T-cell (primary cell): ENCODE results near the gene KLHL42. TPM values are rescaled to one million over a fixed set of nuclear protein-coding genes. Genes with fewer than 3 reads are reported as not detected.

Experiments used
- ATAC-seq, 4 experiments: fragments of 200-7000 bp in 3 of 4; fragments of 150-1000 bp in 1 of 4; cut with Tn5 transposase; replicated peaks in 1 of 4; 1 replicate in 3 of 4; 2 replicates in 1 of 4; pipeline ENCODE4 v1.10.0; 2021; ENCODE audit warnings: moderate library complexity in 3 of 4, mild to moderate bottlenecking in 2 of 4, moderate number of reproducible peaks in 1 of 4
- CTCF ChIA-PET, 2 donors: fragments of 300-600 bp; sonication (Branson Sonifier 250); formaldehyde crosslinking; loops; one replicate each; lab custom pipeline; 2022; ENCODE audit warnings: antibody characterized with exemption in 2 of 2; lab: Charles Lee
- POLR2A ChIA-PET, 2 donors: fragments of 300-600 bp; sonication (Branson Sonifier 250); formaldehyde crosslinking; loops; one replicate each; lab custom pipeline; 2022; ENCODE audit warnings: antibody characterized with exemption in 2 of 2; lab: Charles Lee
- DNase-seq, 35 experiments: peaks; one replicate each; pipeline versions ENCODE4 v3.0.0 to v3.0.0-alpha.2; 2013 to 2023
- H3K27ac ChIP-seq: one replicate; pipeline ENCODE4 v1.5.1; 2013; ENCODE audit warnings: low read length
- H3K27me3 ChIP-seq, 2 experiments: replicated peaks in 1 of 2; 1 replicate in 1 of 2; 2 replicates in 1 of 2; pipeline versions ENCODE4 v1.6.1 to v1.7.0; 2013; ENCODE audit warnings: low read length in 1 of 2, mixed read lengths in 1 of 2; ENCODE audit not compliant: control insufficient read depth in 2 of 2, insufficient read depth in 2 of 2; ENCODE audit errors: extremely low read depth in 1 of 2
- H3K36me3 ChIP-seq, 2 donors: 1 replicate in 1 of 2; 2 replicates in 1 of 2; pipeline versions ENCODE4 v1.6.1 to v1.7.0; 2013; ENCODE audit warnings: low read length in 1 of 2; ENCODE audit not compliant: control insufficient read depth in 2 of 2, insufficient read depth in 1 of 2; ENCODE audit errors: extremely low read depth in 1 of 2
- H3K4me1 ChIP-seq, 2 experiments: 1 replicate in 1 of 2; 2 replicates in 1 of 2; pipeline versions ENCODE4 v1.6.1 to v1.7.0; 2013; ENCODE audit warnings: low read length in 2 of 2, mixed read lengths in 1 of 2; ENCODE audit not compliant: insufficient read depth in 2 of 2, control insufficient read depth in 1 of 2; ENCODE audit errors: extremely low read depth in 1 of 2
- H3K4me3 ChIP-seq, 2 donors: 1 replicate in 1 of 2; 2 replicates in 1 of 2; pipeline versions ENCODE4 v1.5.1 to v1.7.0; 2013; ENCODE audit warnings: mild to moderate bottlenecking in 2 of 2, low read length in 1 of 2, moderate library complexity in 1 of 2; ENCODE audit not compliant: control insufficient read depth in 1 of 2; ENCODE audit errors: extremely low read depth in 1 of 2
- H3K9me3 ChIP-seq: 2 replicates; pipeline ENCODE4 v1.7.0; 2013
- H3K27ac Mint-ChIP-seq, 2 donors: one replicate each; pipeline ENCODE4 v1.8.0; 2020 to 2021; ENCODE audit warnings: mild to moderate bottlenecking in 2 of 2, mixed read lengths in 2 of 2
- H3K27me3 Mint-ChIP-seq, 2 donors: one replicate each; pipeline ENCODE4 v1.8.0; 2021 to 2022; ENCODE audit warnings: mixed read lengths in 2 of 2
- H3K36me3 Mint-ChIP-seq: one replicate; pipeline ENCODE4 v1.8.0; 2021; ENCODE audit warnings: mixed read lengths
- H3K4me1 Mint-ChIP-seq, 3 donors: one replicate each; pipeline ENCODE4 v1.8.0; 2020 to 2022; ENCODE audit warnings: mixed read lengths in 3 of 3, mild to moderate bottlenecking in 1 of 3
- H3K4me3 Mint-ChIP-seq, 3 donors: one replicate each; pipeline ENCODE4 v1.8.0; 2020 to 2022; ENCODE audit warnings: mild to moderate bottlenecking in 3 of 3, mixed read lengths in 3 of 3, moderate library complexity in 3 of 3
- H3K9me3 Mint-ChIP-seq, 3 donors: one replicate each; pipeline ENCODE4 v1.8.0; 2020 to 2022; ENCODE audit warnings: mixed read lengths in 3 of 3
- WGBS: methylation state at CpG from one replicate; pipeline ENCODE4 v1.1.5; 2013; ENCODE audit warnings: missing lambda C conversion rate; ENCODE audit not compliant: insufficient coverage; 5-methylcytosine and 5-hydroxymethylcytosine counted together
- total RNA-seq, 35 experiments: library from RNA in 6 of 35; stranded (reverse) in 6 of 35; fragments of 120-200 nt in 1 of 35; gene quantifications; one replicate each; pipeline versions ENCODE4 v1.2.1 to v1.2.4 and lab custom pipeline; 2013 to 2026

Gene KLHL42
- total RNA-seq, 5 donors from 2014 or later (not counting 1 experiment from before 2014, with no cell fraction given), result 16.5 to 28.0 (median 21.0) TPM

DNA sequence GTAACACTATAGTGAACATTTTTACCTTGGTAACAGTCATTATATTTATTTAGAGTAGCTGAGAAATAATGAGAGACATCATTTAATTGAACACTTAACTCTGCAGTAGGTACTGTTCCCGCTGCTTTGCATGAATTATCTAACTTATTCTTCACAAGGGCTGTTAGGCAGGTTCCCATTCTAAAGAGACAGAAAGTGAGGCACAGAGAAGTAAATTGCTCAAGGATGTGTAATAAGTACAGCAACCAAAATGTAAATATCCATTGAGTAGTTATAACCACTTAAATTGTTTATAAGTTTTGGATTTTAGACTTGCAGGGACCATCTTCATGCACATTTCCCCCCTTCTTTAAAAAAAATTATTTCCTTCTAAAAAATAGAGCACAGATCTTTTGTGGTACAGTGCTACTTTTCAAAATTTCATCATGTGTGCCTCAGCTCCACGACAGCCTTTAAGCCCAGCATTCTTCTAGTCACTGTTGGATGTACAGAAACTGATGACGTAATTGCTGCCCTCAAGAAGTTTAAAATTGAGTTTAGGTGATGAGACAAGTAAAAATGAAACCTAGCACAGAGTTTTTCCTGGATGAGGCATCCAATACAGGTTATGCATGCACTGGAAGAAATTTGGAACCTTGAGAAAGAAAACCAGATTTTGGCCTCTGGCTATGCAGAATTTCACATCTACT lies 6.0 kb downstream of the KLHL42 start:
- no peak for ATAC-seq
- Mint-ChIP-seq H3K9me3 (no peaks in the 10 kb centered on the region), H3K27me3 (no peaks in the 10 kb centered on the region), H3K27ac (no peak overlapping the region), H3K4me3 (no peak overlapping the region), H3K4me1 (peaks cover 52 to 64% (median 52%) of the 10 kb centered on the region in 3 donors), H3K36me3 (peaks cover 32% of the 10 kb centered on the region)
- DNase-seq, result no peak
- H3K4me3 ChIP-seq, result no peak overlapping the region
- WGBS, result no CpG with 5 or more reads among the region's 3 CpGs
- peaks cover 8 to 15% of the 10 kb centered on the region in 2 experiments for H3K4me1 ChIP-seq
- peaks cover 0 to 8% of the 10 kb centered on the region in 2 donors for H3K36me3 ChIP-seq
- no peaks in the 10 kb centered on the region for H3K27me3 ChIP-seq
- no peak overlapping the region for H3K27ac ChIP-seq
- CTCF ChIA-PET, result no interaction called here
- H3K9me3 ChIP-seq, result no peaks in the 10 kb centered on the region
- POLR2A ChIA-PET, result no interaction called here

- H3K36me3 Mint-ChIP-seq, result peaks cover 35% of the 10 kb centered on the region
- no CpG with 5 or more reads among the region's 2 CpGs for WGBS
- no peak for ATAC-seq
Observed at GRCh38 chr12:27787559-27787958, 7.5 kb downstream of the KLHL42 start.

GRCh38 chr12:27790179-27790578 lies 10.1 kb downstream of the KLHL42 start:
- Mint-ChIP-seq H3K4me1 (peaks cover 17 to 41% (median 22%) of the 10 kb centered on the region in 3 donors), H3K9me3 (no peaks in the 10 kb centered on the region), H3K36me3 (peaks cover 44% of the 10 kb centered on the region), H3K4me3 (no peak overlapping the region), H3K27ac (no peak overlapping the region), H3K27me3 (no peaks in the 10 kb centered on the region)
- DNase-seq (no peak), ATAC-seq (no peak)
- Histone ChIP-seq H3K36me3 (peaks cover 6 to 36% of the 10 kb centered on the region in 2 donors), H3K27ac (no peak overlapping the region), H3K4me1 (no peaks in the 10 kb centered on the region), H3K4me3 (no peak overlapping the region), H3K9me3 (no peaks in the 10 kb centered on the region), H3K27me3 (no peaks in the 10 kb centered on the region)
- no CpG with 5 or more reads among the region's 2 CpGs for WGBS
- POLR2A ChIA-PET, result no interaction called here
- CTCF ChIA-PET, result interaction anchor here in 1 of 2 donors (0.9 kb wide), 1 partner anchor 631 kb away, joined by 11 read pairs; no protein-coding TSS in a partner anchor

More at GRCh38 chr12:27787559-27787958, 7.5 kb downstream of the KLHL42 start:
- Histone ChIP-seq H3K9me3 (no peaks in the 10 kb centered on the region), H3K27ac (no peak overlapping the region), H3K27me3 (no peaks in the 10 kb centered on the region), H3K4me3 (no peak overlapping the region), H3K36me3 (peaks cover 4 to 21% of the 10 kb centered on the region in 2 donors), H3K4me1 (peaks cover 2 to 3% of the 10 kb centered on the region in 2 experiments)
- POLR2A ChIA-PET, result interaction anchor here in 1 of 2 donors (0.7 kb wide), 1 partner anchor 1327 kb away, joined by 6 read pairs; no protein-coding TSS in a partner anchor
- Mint-ChIP-seq H3K4me3 (no peak overlapping the region), H3K9me3 (no peaks in the 10 kb centered on the region), H3K27ac (no peak overlapping the region), H3K27me3 (no peaks in the 10 kb centered on the region), H3K4me1 (peaks cover 36 to 48% (median 36%) of the 10 kb centered on the region in 3 donors)
- CTCF ChIA-PET, result interaction anchor here (0.6 to 1.3 kb wide), 4 partner anchors 18 to 54 kb away, joined by 3 to 5 read pairs (median 4); no protein-coding TSS in a partner anchor
- DNase-seq, result no peak

DNA sequence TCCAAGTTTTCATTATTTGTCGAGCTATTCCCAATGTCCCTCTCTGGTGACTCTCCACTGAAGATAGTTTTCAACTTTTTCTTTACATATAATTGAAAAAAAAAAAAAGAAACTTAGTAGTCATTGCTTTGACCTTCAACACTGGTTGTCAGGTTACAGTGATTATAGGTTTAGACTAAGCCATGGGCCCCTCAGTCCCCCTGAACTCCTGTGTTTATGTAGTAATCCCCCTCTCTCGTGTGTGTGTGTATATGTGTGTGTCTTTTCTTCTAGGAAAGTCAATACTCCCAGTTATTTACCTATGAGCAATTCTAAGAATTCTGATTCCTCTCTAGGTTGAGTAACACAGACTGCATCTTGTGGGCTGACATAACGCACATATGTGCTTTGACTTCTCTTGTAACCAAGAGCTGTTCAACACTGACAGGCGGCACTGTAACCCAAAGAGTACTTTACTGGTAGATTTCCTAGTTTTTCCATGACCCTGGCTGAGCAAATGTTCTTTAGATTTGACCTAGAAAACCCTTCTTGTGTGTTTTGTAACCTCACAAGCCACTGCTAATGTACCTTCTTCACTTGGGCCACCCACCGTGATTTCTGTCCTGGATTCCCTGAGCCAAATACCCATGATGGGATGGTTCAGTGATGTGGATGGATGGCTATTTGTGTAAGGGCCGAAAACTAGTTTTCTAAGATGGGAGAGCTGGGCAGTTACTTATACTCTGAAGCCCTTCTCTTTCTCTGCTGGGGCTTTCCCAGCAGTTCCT lies 15.0 kb downstream of the KLHL42 start:
- H3K9me3 ChIP-seq, result no peaks in the 10 kb centered on the region
- no peak overlapping the region for H3K27ac ChIP-seq
- ChIA-PET CTCF (interaction anchor here in 1 of 2 donors (0.6 kb wide), 1 partner anchor 13 kb away, joined by 4 read pairs; no protein-coding TSS in a partner anchor), POLR2A (interaction anchor here in 1 of 2 donors (0.7 kb wide), 1 partner anchor 1128 kb away, joined by 3 read pairs; no protein-coding TSS in a partner anchor)
- WGBS, result 75% methylated on average over 2 of the region's 6 CpGs
- Mint-ChIP-seq H3K9me3 (no peaks in the 10 kb centered on the region), H3K27ac (peak overlapping the region; percentile 58 to 74), H3K4me1 (peaks cover under 1 to 7% (median 2%) of the 10 kb centered on the region in 3 donors), H3K4me3 (no peak overlapping the region), H3K27me3 (no peaks in the 10 kb centered on the region), H3K36me3 (peaks cover 57% of the 10 kb centered on the region)
- ATAC-seq (no peak), DNase-seq (no peak)
- no peak overlapping the region for H3K4me3 ChIP-seq
- H3K27me3 ChIP-seq, result no peaks in the 10 kb centered on the region
- H3K36me3 ChIP-seq, result peaks cover 7 to 52% of the 10 kb centered on the region in 2 donors
- H3K4me1 ChIP-seq, result no peaks in the 10 kb centered on the region

DNA sequence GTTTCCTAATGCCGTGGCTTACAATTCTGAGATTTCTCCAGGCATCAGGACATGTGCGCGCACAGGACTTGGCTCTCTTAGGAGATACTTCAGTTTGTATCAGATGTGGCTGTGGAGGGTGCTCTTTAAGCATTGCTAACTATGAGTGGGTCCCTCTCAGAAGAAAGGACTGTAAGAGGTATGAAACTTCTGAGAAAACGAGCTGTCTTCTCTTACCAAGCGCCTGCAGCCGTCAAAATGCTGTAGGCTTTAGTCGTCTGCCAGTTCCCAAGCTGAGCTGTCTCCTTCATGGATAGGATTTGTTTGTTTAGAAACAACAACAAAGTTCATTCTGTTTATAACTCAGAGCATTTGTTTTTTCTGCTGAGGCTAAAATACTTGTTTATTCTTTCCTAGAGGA lies 16.1 kb downstream of the KLHL42 start:
- no peak for DNase-seq
- Histone ChIP-seq H3K4me1 (peaks cover 5% of the 10 kb centered on the region in 2 experiments), H3K27me3 (no peaks in the 10 kb centered on the region), H3K9me3 (no peaks in the 10 kb centered on the region), H3K36me3 (peaks cover 7 to 46% of the 10 kb centered on the region in 2 donors), H3K4me3 (no peak overlapping the region), H3K27ac (no peak overlapping the region)
- Mint-ChIP-seq H3K4me1 (peaks cover 11 to 17% (median 12%) of the 10 kb centered on the region in 3 donors), H3K36me3 (peaks cover 54% of the 10 kb centered on the region), H3K27ac (peak overlapping the region in 1 of 2 donors; percentile 16), H3K9me3 (no peaks in the 10 kb centered on the region), H3K4me3 (no peak overlapping the region), H3K27me3 (no peaks in the 10 kb centered on the region)
- ChIA-PET CTCF (no interaction called here), POLR2A (no interaction called here)
- ATAC-seq, result no peak
- WGBS, result 100% methylated on average over 3 of the region's 7 CpGs

DNA sequence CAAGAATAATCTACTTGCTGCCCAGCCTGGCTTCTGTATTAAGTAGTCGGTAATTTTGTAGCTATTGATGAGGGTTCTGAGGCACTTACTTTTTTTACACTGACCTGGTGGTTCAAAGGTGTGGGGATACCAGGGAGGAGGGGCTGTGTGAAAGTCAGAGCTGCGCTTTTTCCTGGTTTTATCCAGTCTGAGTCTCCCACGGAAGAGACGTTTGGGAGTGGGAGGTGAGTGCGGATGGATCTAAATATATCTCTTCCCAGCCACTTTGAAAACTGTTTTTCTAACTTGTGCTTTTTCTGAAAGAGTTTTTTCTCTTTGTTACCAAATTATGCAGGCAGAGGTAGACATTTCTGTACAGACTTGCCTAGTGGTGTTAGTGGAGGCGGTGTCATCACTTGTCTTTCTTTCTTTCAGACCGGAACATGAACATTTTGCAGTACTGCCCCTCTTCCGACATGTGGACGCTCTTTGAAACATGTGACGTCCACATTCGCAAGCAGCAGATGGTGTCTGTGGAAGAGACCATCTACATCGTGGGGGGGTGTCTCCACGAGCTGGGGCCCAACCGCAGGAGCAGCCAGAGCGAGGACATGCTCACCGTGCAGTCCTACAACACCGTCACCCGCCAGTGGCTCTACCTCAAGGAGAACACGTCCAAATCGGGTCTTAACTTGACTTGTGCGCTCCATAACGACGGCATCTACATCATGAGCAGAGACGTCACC lies 17.4 kb downstream of the KLHL42 start:
- H3K27me3 ChIP-seq, result no peaks in the 10 kb centered on the region
- Mint-ChIP-seq H3K9me3 (no peaks in the 10 kb centered on the region), H3K27ac (no peak overlapping the region), H3K27me3 (no peaks in the 10 kb centered on the region), H3K36me3 (peaks cover 43% of the 10 kb centered on the region), H3K4me3 (no peak overlapping the region), H3K4me1 (peaks cover 16 to 30% (median 22%) of the 10 kb centered on the region in 3 donors)
- H3K4me3 ChIP-seq, result no peak overlapping the region
- ATAC-seq (no peak), DNase-seq (no peak)
- peaks cover 9 to 12% of the 10 kb centered on the region in 2 experiments for H3K4me1 ChIP-seq
- 99% methylated on average over 20 of the region's 24 CpGs for WGBS
- H3K9me3 ChIP-seq, result no peaks in the 10 kb centered on the region
- H3K36me3 ChIP-seq, result peaks cover 4 to 35% of the 10 kb centered on the region in 2 donors
- POLR2A ChIA-PET, result no interaction called here
- H3K27ac ChIP-seq, result no peak overlapping the region
- CTCF ChIA-PET, result no interaction called here
